Aorta (tissue), 5 donors: ENCODE data around the gene RPTOR. TPM values are rescaled to one million over a fixed set of nuclear protein-coding genes. Genes with fewer than 3 reads are reported as not detected.

ENCODE experiments used
- ATAC-seq: fragments of 200-7000 bp; cut with Tn5 transposase; one replicate; pipeline ENCODE4 v1.9.1; 2022; ENCODE audit warnings: moderate library complexity; ENCODE audit not compliant: low FRiP score
- DNase-seq, 2 donors: peaks; one replicate each; pipeline ENCODE4 v3.0.0-alpha.2; 2020
- H3K27ac ChIP-seq, 2 donors: one replicate each; pipeline ENCODE4 v1.5.1; 2013; ENCODE audit warnings: low read length in 2 of 2, mild to moderate bottlenecking in 2 of 2, moderate library complexity in 2 of 2, control low read depth in 1 of 2, inconsistent platforms in 1 of 2, low read depth in 1 of 2
- H3K27me3 ChIP-seq, 2 donors: one replicate each; pipeline ENCODE4 v1.6.1; 2013; ENCODE audit warnings: control low read depth in 1 of 2, low read length in 1 of 2, mild to moderate bottlenecking in 1 of 2, moderate library complexity in 1 of 2; ENCODE audit not compliant: insufficient read depth in 2 of 2, control insufficient read depth in 1 of 2
- H3K36me3 ChIP-seq, 2 donors: one replicate each; pipeline ENCODE4 v1.6.1; 2013; ENCODE audit warnings: control low read depth in 1 of 2, low read length in 1 of 2, mild to moderate bottlenecking in 1 of 2; ENCODE audit not compliant: insufficient read depth in 2 of 2, control insufficient read depth in 1 of 2
- H3K4me1 ChIP-seq, 2 donors: one replicate each; pipeline ENCODE4 v1.6.1; 2013; ENCODE audit warnings: low read length in 2 of 2, control low read depth in 1 of 2, mild to moderate bottlenecking in 1 of 2, moderate library complexity in 1 of 2; ENCODE audit not compliant: insufficient read depth in 2 of 2, control insufficient read depth in 1 of 2
- H3K4me3 ChIP-seq, 2 donors: one replicate each; pipeline ENCODE4 v1.5.1; 2013; ENCODE audit warnings: low read length in 2 of 2, control low read depth in 1 of 2, mild to moderate bottlenecking in 1 of 2
- H3K9me3 ChIP-seq: one replicate; pipeline ENCODE4 v1.6.1; 2013; ENCODE audit warnings: mild to moderate bottlenecking, low read length; ENCODE audit not compliant: control insufficient read depth
- WGBS, 2 donors: extraction: QIAGEN DNeasy Blood & Tissue Kit; methylation state at CpG; one replicate each; pipeline ENCODE4 v1.1.7; 2013; 5-methylcytosine and 5-hydroxymethylcytosine counted together
- intact Hi-C, 2 donors: fragments of 100-400 bp; cut with DNase I; formaldehyde crosslinking; loops; one replicate each; pipeline versions ENCODE4 v1.14.2 to v1.15.0; 2022
- polyA plus RNA-seq, 2 donors: library from polyadenylated mRNA; stranded (reverse); fragments of 200-250 nt; gene quantifications; one replicate each; pipeline ENCODE4 v1.2.3, GENCODE V29; 2013
- total RNA-seq, 2 donors: library from RNA; stranded (reverse); fragmentation: NEBNext Ultra II Directional; extraction: Animal tissue kit (Norgen Biotek cat#: 25700); gene quantifications; one replicate each; pipeline ENCODE4 v1.2.1, GENCODE V29; 2021
- donor health status: healthy with polysubstance abuse.
- donor health status: Bipolar disorder and iron deficiency.
- donor health status: DM: no; HTN: no; CAD: no.
- donor health status: DM: no; HTN: no; CAD: no.
- donor health status: DM: yes; HTN: yes; CAD: no.

The RPTOR gene
- total and polyA plus RNA-seq, 4 donors = 2.1 to 31.4 (median 18.6) TPM

DNA sequence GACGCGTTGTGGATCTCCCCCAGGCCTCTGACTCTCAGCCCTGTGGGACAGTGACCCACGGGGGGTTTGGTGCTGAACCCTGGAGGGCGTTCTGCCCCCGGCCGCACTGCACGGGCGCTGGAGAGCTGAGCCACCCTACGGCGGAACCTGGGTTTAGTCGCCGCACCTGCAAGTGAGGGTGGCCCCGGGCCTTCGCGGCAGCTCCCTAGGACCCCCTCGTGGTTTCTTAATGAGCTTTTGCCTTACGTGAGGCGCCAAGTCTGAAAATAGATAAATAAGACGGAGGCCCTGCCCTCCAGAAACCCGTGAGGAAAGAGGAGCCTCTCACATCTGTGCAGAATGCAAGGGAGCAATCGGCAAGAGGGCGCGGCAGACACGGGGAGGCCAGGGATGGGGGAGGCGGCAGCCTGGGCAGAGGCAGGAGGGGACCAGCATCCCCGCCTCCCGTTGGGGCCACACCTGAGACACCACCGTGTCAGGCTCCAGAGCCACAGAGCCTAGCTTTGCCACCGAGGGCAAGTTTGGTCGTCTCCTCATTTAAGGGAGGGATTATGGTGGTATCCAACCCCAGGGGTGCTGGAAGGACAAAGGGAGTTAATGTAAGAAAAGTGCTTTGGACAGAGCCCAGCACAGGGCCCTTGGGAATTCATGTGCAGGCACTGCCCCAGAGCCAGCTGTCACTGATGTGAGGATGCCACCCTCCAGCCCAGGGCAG lies 293.8 kb downstream of the RPTOR start:
- WGBS, 2 donors = 92 to 93% methylated on average over 30 of the region's 30 CpGs
- DNase-seq (peak; percentile 37 to 59), ATAC-seq (no peak)
- H3K27ac ChIP-seq = no peak overlapping the region
- no peak overlapping the region for H3K4me3 ChIP-seq
- no peaks in the 10 kb centered on the region for H3K9me3 ChIP-seq
- H3K27me3 ChIP-seq = no peaks in the 10 kb centered on the region
- H3K36me3 ChIP-seq = no peaks in the 10 kb centered on the region
- intact Hi-C loops = no loop called here
- H3K4me1 ChIP-seq = no peaks in the 10 kb centered on the region

DNA sequence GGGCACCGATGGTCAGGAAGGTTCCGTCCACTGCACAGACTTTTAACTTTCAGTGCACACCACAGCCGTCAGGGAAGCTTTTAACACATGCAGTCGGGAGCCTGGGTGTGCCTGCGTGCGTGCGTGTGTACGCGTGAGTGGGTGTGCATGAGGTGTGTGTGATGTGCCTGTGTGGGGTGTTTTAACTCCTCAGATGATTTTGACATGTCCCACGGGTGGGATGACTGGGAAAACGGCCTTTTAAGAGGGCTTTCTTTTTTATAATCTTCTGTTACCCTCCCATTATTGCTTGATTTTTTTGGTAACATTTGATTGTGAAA lies 294.3 kb downstream of the RPTOR start:
- H3K27me3 ChIP-seq = no peaks in the 10 kb centered on the region
- ATAC-seq = no peak
- 77 to 91% methylated on average over 11 of the region's 11 CpGs for WGBS, 2 donors
- no peaks in the 10 kb centered on the region for H3K36me3 ChIP-seq
- H3K9me3 ChIP-seq = no peaks in the 10 kb centered on the region
- H3K4me1 ChIP-seq = no peaks in the 10 kb centered on the region
- intact Hi-C loops = no loop called here
- H3K4me3 ChIP-seq = no peak overlapping the region
- no peak overlapping the region for H3K27ac ChIP-seq
- DNase-seq = peak in 1 of 2 donors; percentile 19

DNA sequence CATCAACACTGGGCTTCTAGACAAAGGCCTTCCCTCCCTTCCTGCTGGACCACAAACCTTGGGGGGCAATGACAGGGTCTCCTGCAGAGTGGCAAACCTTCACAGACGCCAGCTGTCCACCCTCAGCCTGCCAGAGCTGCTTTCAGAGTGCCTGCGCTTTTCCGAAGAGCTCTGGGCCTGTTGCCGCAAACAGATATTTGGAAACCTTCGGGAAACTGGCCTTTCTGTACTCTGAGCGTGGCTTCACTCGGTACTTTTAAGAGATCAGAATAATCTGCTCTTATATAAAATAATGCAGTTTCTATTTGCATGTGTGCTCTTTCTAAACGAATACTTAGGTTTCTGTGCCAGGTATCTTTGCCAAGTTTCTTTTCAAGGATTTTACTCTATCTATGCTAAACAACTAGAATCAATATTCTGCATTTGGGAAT lies 294.9 kb downstream of the RPTOR start:
- Histone ChIP-seq H3K36me3 (no peaks in the 10 kb centered on the region), H3K27ac (no peak overlapping the region), H3K27me3 (no peaks in the 10 kb centered on the region), H3K9me3 (no peaks in the 10 kb centered on the region), H3K4me1 (no peaks in the 10 kb centered on the region), H3K4me3 (no peak overlapping the region)
- intact Hi-C loops = no loop called here
- 71 to 74% methylated on average over 8 of the region's 8 CpGs for WGBS, 2 donors
- ATAC-seq (no peak), DNase-seq (no peak)

DNA sequence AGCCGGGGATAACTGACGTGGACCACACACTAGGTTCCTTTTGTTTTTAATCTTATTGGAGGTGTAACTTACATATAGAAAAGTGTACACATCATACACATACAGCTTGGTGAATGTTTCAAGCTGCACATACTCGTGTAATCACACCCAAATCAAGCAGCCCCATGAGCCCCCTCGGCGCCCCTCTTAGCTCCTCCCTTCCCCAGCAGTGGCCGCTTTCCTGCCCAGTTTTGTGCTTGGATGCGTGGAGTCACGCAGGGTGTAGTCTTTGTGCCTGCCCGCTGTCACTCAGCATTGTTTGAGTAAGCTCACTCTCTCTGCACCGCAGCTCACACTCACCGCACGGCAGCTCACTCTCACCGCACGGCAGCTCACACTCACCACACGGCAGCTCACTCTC lies 295.3 kb downstream of the RPTOR start:
- H3K4me1 ChIP-seq = no peaks in the 10 kb centered on the region
- H3K27ac ChIP-seq = no peak overlapping the region
- H3K27me3 ChIP-seq = no peaks in the 10 kb centered on the region
- H3K9me3 ChIP-seq = no peaks in the 10 kb centered on the region
- WGBS, 2 donors = 87 to 88% methylated on average over 15 of the region's 15 CpGs
- H3K36me3 ChIP-seq = no peaks in the 10 kb centered on the region
- ATAC-seq (no peak), DNase-seq (peak; percentile 30 to 70)
- no peak overlapping the region for H3K4me3 ChIP-seq
- intact Hi-C loops = no loop called here

DNA sequence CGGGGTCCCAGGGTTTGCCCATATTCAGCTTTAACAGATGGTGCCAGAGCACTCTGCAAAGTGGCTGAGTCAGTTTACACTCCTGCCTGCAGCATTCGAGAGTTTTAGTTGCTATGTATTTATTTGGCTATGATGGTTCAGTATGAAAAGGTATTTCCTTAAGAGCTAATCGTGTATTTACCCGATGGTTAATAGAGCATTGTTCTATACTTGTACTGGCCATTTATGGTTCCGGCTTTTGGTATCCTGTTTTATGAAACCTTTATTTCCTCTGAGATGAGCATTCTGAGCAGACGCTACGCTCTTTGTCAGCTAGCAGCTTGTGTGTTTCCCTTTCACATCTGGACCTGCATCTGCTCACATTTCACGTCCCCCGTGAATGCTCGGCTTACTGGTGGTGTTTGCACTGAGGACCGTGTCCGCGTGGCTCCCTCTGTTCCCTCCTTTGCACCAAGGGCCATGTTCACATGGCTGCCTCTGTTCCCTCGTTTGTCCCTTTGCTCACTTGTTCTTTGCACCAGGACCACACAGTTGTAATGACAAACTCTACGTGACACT lies 297.9 kb downstream of the RPTOR start:
- Histone ChIP-seq H3K9me3 (no peaks in the 10 kb centered on the region), H3K27me3 (no peaks in the 10 kb centered on the region), H3K27ac (no peak overlapping the region), H3K4me1 (no peaks in the 10 kb centered on the region), H3K4me3 (no peak overlapping the region), H3K36me3 (no peaks in the 10 kb centered on the region)
- no peak for DNase-seq
- WGBS, 2 donors = 91 to 92% methylated on average over 15 of the region's 15 CpGs
- no peak for ATAC-seq
- intact Hi-C loops = no loop called here

DNA sequence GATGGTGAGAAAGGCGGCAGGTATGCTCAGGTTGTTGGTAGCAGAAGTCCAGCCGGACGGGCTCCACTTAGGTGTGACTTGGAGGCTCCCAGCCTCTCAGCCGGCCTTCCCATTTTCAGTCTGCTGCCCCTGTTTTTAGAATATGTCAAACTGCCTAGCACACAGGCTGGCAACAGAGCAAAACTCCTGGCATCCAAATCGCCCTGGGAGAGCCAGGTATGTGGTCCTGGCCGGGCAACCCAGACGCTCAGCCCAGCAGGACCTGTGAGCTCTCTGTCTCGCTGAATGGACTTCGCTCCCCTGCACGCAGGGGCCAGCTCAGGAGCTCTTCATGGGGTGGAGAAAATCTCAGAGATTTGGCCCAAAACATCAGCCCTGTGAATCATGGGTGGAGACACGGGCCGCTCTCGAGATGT lies 299.1 kb downstream of the RPTOR start:
- ATAC-seq (no peak), DNase-seq (peak in 1 of 2 donors; percentile 50)
- Histone ChIP-seq H3K36me3 (no peaks in the 10 kb centered on the region), H3K27ac (no peak overlapping the region), H3K4me3 (no peak overlapping the region), H3K27me3 (no peaks in the 10 kb centered on the region), H3K4me1 (no peaks in the 10 kb centered on the region), H3K9me3 (no peaks in the 10 kb centered on the region)
- WGBS, 2 donors = 77 to 83% methylated on average over 13 of the region's 13 CpGs
- intact Hi-C loops = no loop called here

DNA sequence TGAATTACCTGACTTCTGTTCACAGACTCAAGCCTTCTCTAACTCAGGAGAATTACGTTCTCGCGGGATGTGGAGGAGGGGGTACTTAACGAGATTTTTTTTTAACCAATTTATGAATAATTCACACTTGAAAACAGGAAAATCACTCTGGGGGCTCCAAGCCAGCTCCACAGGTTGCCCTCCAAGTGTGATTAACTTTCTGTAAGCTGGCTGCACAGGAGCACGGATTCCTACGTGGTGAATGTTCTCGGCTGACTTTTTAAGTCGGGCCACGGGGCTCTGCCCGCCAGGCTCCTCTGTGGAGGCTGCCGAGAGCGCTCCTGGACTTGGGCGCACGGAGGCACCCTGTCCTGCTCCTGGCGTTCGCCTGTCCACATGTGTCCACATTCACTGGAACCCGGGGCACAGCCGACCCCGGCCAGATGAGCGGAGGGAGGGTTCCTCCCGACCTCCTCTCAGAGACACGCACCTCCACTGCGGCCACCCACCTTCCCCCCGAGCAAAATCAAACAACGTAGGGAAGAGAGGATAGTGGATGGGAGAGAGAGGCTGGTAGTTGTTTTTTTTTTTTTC lies 299.9 kb downstream of the RPTOR start:
- DNase-seq = peak in 1 of 2 donors; percentile 69
- intact Hi-C loops = no loop called here
- ATAC-seq = no peak
- Histone ChIP-seq H3K9me3 (no peaks in the 10 kb centered on the region), H3K27me3 (no peaks in the 10 kb centered on the region), H3K27ac (no peak overlapping the region), H3K4me3 (no peak overlapping the region), H3K36me3 (no peaks in the 10 kb centered on the region), H3K4me1 (no peaks in the 10 kb centered on the region)
- WGBS, 2 donors = 94% methylated on average over 25 of the region's 25 CpGs

DNA sequence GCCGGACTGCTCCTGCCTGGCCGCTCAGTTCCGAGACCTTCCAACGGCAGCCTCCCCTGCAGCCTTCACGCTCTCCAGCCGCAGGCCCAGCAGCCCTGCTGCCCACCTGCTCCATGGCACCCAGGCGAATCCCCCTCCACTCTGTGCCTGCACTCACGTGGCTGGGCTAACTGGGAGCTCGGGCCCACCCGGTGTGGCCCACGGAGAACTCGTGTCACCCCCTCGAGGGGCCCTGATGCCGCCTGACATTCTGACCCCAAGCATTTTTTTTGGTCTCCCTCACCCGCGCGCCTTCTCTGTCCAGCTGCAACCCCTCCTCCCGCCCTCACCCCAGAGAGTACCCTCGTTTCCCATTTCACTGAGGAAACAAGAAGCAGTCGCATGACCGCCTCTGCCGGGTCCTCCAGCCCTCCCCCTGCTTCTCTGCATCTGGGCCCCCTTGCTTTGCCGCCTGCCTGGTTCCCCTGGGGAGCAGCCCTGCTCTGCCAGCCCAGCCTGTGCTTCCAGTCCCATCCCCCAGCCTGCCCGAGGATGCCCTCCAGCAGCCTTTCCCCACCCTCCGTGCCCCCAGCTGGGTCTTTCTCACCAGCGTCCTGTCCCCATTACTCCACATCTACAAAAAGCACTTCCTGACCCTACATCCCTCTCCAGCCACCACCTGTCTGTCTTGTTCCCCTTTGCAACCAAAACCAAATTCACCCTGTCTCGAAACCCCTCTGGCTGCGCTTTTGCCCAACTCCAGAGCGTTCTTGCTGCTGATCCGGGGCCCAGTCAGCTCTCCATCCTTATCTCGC lies 300.6 kb downstream of the RPTOR start:
- ATAC-seq (no peak), DNase-seq (peak in 1 of 2 donors; percentile 64)
- no peaks in the 10 kb centered on the region for H3K4me1 ChIP-seq
- no peaks in the 10 kb centered on the region for H3K36me3 ChIP-seq
- 84 to 89% methylated on average over 31 of the region's 31 CpGs for WGBS, 2 donors
- H3K27ac ChIP-seq = no peak overlapping the region
- H3K9me3 ChIP-seq = no peaks in the 10 kb centered on the region
- no peaks in the 10 kb centered on the region for H3K27me3 ChIP-seq
- no peak overlapping the region for H3K4me3 ChIP-seq
- intact Hi-C loops = no loop called here
